Epithelial cell of proximal tubule (primary cell): ENCODE measurements around the gene PTPN7. TPM values are rescaled to one million over a fixed set of nuclear protein-coding genes. Genes with fewer than 3 reads are reported as not detected.

Experiments used
- DNase-seq: peaks from one replicate; pipeline ENCODE4 v3.0.0-alpha.2; 2011; ENCODE audit warnings: low read depth
- H3K4me3 ChIP-seq: 2 replicates; pipeline ENCODE4 v1.5.1; 2011; ENCODE audit warnings: low read depth, mild to moderate bottlenecking, low read length
- total RNA-seq: library from RNA; depleted of rRNA; stranded (reverse); fragments of >200 nt; gene quantifications from 2 replicates; pipeline ENCODE4 v1.2.3, GENCODE V29; 2015
- TF ChIP-seq, protein P1 (sequence below): conservative IDR thresholded peaks from 2 replicates; pipeline ENCODE4 v1.5.1; 2012; ENCODE audit warnings: low read depth, mild to moderate bottlenecking, low read length

Gene PTPN7
- total RNA-seq, 1 donor from 2014 or later: 0.06 TPM

DNA sequence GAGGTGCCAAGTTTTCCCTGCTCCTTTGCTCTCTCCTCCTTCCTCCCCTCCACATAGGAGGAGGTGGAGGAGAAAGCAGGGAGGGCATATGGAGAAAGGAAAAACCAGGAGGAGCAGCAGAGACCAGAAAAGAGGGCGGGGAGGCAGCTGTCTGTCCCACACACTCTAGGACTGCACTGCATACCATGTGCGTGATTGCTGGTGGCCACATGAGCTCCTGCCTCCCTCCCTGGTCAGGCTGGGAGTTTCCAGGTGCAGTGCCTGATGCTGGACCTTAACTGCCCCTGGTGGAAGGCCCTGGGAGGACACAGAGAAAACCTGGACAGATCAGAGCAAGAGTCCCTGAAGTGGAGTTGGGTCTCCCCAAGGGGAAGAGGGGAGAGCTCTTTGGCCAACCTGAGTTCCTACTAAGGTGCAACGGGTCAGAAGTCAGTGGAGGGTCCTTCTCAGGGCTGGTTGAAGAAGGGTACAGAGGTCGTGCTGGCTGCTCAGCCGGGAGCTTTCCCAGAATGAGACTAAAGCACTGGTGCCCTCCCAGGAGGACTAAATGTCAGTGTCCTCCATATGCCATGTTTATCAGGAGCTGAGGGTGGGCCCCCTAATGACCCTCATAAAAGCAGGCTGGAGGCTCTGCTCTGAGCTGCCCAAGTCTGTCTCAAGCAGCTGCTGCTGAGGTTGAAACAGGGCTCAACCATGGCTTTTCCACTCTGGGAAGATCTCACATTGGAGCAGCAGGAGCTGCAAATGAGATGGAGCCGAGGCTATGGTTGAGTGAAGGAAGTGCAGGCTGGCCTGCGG, 29.7 kb upstream of the PTPN7 start:
- TF ChIP-seq, protein P1, sequence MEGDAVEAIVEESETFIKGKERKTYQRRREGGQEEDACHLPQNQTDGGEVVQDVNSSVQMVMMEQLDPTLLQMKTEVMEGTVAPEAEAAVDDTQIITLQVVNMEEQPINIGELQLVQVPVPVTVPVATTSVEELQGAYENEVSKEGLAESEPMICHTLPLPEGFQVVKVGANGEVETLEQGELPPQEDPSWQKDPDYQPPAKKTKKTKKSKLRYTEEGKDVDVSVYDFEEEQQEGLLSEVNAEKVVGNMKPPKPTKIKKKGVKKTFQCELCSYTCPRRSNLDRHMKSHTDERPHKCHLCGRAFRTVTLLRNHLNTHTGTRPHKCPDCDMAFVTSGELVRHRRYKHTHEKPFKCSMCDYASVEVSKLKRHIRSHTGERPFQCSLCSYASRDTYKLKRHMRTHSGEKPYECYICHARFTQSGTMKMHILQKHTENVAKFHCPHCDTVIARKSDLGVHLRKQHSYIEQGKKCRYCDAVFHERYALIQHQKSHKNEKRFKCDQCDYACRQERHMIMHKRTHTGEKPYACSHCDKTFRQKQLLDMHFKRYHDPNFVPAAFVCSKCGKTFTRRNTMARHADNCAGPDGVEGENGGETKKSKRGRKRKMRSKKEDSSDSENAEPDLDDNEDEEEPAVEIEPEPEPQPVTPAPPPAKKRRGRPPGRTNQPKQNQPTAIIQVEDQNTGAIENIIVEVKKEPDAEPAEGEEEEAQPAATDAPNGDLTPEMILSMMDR: peak; percentile 31
- DNase-seq: no peak

DNA sequence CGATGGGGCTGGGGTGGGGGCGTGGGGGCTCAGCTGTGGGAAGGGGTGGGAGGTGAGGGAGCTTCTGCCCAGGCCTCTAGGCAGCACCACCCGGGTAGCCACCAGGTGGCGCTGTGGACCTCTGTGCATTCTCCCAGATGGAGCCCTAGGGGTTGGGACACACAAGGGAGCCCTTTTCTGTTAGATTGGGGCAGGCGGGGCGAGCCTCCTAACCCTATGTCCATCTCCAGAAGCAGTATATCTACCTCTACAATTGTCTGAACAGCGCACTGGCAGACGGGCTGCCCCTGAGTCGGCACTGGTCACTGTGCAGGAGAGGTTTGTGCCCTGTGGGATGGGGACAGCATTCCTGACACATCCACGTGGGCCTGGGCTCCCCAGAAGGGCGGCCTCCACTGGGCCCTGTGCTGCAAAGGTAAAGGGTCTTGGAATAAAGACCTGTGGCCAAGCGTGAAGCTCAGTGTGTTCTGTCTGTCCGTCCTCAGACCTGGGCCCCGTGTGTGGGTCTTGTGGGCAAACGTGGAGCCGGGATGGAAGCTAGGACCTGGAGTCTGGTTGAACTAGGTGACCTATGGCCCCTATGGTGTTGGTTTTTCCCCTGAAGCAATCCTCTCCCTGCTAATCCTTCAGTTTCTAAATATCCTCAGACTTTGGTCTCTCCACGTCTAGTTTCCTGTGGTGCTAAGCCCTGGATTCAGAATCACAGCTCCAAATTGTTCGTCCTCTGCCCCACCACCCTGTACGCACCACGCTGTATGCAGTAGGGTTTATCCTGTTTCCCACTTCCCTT, 28.8 kb upstream of the PTPN7 start:
- H3K4me3 ChIP-seq: no peak overlapping the region
- TF ChIP-seq, protein P1: peak; percentile 61
- no peak for DNase-seq

More for the DNA sequence above, 29.7 kb upstream of the PTPN7 start:
- H3K4me3 ChIP-seq: no peak overlapping the region

DNA sequence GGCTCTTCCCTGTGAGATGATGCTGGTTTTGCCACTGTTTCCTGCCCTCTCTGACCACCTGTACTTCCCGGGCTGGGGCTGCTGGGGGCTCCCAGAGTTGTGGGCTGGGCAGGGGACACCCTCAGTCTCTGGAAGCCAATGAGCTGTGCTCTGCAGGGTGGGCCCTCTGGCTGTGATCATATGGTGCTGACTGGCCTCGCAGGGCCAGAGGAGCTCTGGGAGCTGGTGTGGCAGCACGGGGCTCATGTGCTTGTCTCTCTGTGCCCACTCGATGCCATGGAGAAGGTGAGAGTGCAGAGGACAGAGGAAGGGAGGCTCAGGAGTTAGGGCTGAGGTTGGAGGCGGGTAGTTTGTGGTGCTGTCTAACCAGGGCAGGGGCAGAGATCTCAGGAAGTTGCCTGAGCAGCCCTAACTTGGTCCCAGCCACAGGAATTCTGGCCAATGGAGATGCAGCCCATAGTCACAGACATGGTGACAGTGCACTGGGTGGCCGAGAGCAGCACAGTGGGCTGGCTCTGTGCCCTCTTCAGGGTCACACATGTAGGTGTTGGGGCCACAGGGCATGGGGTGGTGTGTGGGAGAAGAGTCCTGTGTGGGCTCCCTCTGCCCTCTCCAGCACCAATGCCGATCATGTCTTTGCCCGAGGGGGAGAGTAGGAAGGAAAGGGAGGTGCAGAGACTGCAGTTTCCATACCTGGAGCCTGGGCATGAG, 27.4 kb upstream of the PTPN7 start:
- no peak overlapping the region for H3K4me3 ChIP-seq
- DNase-seq: no peak
- TF ChIP-seq, protein P1: no peak

DNA sequence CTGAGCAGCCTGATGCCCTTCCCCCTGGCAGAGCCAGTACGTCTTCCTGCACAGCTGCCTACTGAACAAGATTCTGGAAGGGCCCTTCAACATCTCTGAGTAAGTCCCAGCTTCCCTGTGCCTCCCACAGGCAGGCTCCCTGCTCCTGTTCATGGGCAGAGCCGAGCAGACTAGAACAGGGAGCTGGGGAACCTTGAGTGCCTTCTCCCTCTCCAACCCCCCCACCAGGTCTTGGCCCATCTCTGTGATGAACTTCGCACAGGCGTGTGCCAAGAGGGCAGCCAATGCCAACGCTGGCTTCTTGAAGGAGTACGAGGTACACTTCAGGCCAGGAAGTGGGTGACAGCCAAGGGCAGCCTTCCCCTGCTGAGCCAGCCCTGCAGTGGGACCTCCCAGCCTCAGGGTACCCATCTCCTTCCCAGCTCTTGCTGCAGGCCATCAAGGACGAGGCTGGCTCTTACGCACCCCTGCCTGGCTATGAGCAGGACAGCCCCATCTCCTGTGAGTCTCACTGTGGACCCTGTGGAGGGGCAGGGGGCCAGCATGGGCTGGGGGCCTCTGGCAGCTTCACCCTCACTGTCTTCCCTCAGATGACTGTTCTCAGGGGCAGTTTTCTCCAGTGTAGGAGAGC, 26.8 kb upstream of the PTPN7 start:
- DNase-seq: no peak
- no peak overlapping the region for H3K4me3 ChIP-seq
- TF ChIP-seq, protein P1: no peak

DNA sequence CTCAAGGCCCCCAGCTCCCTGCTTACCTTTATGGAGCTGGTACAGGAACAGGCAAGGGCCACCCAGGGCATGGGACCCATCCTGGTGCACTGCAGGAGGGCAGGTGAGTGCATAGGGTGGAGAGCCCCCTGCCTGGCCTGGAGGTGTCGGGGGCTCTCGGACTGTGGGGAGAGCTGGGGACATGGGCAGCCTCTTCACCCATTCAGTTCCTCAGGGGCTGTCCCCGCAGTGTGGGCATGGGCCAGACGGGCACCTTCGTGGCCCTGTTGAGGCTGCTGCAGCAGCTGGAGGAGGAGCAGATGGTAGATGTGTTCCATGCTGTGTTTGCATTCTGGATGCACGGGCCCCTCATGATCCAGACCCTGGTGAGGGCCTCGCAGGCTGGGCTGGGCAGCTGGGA, 25.9 kb upstream of the PTPN7 start:
- H3K4me3 ChIP-seq: no peak overlapping the region
- TF ChIP-seq, protein P1: no peak
- DNase-seq: no peak

DNA sequence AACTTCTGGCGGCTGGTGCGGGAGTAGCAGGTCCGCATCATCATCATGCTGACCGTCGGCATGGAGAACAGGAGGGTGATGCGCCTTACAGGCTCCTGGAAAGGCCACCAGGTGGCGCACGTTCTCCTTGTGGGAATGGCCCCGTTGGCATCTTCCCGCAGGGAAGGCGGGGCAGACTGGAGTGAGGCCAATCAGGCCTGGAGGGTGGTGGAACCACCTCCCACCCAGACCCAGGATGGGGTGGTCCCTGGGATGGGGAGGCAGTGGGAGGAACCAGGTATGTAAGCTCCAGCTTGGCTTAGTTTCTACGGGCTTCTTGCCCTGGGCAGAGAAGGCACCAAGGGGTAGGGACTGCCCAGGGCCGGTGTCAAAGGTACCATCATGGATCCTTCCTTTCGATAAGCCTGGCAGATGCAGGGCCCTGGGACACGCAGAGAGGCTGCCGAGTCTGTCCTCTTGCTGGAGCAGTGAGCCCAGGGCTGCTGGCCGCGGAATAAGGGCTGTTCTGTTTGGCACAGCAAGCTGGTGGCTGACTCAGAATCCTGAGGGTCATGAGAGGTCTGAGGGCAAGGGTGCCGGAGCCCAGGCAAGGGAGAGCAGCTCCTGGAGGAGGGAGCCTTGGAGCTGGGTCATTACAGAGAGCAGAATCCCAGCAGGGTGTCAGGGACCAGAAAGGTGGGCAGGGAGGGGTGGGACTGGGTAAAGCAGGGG, 24.5 kb upstream of the PTPN7 start:
- no peak overlapping the region for H3K4me3 ChIP-seq
- DNase-seq: no peak
- TF ChIP-seq, protein P1: peak; percentile 87
